ENCODE results near the gene PRKAR2B.

DNA sequence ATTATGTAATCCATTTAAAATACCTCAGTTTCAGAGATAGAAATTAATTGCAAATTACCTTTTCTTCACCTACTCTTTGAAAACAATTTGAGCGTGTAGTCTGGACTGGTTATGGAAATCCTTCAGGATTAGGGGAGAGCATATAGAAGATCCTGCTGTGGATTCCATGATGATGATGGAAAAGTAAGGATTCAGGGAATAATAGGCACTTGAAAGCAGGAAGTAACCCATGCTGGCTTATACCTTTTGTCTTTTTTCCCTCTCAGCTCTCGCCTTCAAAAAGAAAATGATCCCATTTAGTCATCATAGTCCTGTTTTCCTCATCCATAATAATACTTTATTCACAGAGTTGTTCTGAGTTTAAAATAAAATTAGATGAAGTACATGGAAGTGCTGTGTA, 128.7 kb downstream of the PRKAR2B start:
- TF ChIP-seq EZH2 (IDR thresholded peaks at IDR 0.05), result no peak
- TF ChIP-seq, protein P1, sequence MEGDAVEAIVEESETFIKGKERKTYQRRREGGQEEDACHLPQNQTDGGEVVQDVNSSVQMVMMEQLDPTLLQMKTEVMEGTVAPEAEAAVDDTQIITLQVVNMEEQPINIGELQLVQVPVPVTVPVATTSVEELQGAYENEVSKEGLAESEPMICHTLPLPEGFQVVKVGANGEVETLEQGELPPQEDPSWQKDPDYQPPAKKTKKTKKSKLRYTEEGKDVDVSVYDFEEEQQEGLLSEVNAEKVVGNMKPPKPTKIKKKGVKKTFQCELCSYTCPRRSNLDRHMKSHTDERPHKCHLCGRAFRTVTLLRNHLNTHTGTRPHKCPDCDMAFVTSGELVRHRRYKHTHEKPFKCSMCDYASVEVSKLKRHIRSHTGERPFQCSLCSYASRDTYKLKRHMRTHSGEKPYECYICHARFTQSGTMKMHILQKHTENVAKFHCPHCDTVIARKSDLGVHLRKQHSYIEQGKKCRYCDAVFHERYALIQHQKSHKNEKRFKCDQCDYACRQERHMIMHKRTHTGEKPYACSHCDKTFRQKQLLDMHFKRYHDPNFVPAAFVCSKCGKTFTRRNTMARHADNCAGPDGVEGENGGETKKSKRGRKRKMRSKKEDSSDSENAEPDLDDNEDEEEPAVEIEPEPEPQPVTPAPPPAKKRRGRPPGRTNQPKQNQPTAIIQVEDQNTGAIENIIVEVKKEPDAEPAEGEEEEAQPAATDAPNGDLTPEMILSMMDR (IDR thresholded peaks at IDR 0.05), result no peak

Measured in neural progenitor cell (in vitro differentiated cells).